Gastroesophageal sphincter (tissue), 3 donors: ENCODE results near the gene HELB.

Experiments
- POLR2AphosphoS5 ChIP-seq: sonication (generic); formaldehyde crosslinking; IDR thresholded peaks from one replicate; pipeline ENCODE4 v1.6.1; 2017; ENCODE audit warnings: antibody characterized with exemption
- TF ChIP-seq, protein P1 (sequence below), 4 experiments: fragments of 200-600 bp in 2 of 4; fragments of 450-650 bp in 2 of 4; sonication (generic) in 1 of 4; IDR thresholded peaks; one replicate each; pipeline ENCODE4 v1.5.1; 2017 to 2019; ENCODE audit warnings: antibody characterized with exemption in 4 of 4, mild to moderate bottlenecking in 2 of 4, moderate library complexity in 2 of 4

DNA sequence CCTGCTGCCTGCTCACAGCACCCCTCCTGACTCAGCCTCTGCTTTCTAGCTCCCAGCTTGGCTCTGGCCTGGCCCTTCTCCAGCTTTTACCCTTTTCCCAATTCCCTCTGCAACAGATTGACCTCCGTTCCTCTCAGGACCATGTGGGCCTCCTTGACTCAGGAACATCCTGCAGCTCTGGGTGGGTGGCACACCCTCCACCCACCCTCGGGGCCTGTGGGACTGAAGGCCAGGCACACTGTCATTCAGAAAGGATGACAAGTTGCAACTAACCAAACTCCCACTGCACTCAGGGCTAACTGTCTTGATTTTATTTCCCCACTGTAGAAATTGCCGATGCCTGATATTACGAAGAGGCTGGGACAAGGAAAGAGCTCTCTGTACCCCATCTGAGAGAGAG lies 59.4 kb downstream of the HELB start:
- TF ChIP-seq, protein P1, sequence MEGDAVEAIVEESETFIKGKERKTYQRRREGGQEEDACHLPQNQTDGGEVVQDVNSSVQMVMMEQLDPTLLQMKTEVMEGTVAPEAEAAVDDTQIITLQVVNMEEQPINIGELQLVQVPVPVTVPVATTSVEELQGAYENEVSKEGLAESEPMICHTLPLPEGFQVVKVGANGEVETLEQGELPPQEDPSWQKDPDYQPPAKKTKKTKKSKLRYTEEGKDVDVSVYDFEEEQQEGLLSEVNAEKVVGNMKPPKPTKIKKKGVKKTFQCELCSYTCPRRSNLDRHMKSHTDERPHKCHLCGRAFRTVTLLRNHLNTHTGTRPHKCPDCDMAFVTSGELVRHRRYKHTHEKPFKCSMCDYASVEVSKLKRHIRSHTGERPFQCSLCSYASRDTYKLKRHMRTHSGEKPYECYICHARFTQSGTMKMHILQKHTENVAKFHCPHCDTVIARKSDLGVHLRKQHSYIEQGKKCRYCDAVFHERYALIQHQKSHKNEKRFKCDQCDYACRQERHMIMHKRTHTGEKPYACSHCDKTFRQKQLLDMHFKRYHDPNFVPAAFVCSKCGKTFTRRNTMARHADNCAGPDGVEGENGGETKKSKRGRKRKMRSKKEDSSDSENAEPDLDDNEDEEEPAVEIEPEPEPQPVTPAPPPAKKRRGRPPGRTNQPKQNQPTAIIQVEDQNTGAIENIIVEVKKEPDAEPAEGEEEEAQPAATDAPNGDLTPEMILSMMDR (IDR thresholded peaks at IDR 0.05) = no peak
- no peak for TF ChIP-seq POLR2AphosphoS5
